PC-9 (cell line): ENCODE data around the gene ZMYM2.

ENCODE experiments used
- EZH2 ChIP-seq: fragments of 200-600 bp; sonication (generic); IDR thresholded peaks from 2 replicates; pipeline ENCODE4 v1.8.0; 2017; ENCODE audit warnings: antibody characterized with exemption, low read depth
- TF ChIP-seq, protein P1 (sequence below): fragments of 200-600 bp; sonication (generic); conservative IDR thresholded peaks from 2 replicates; pipeline ENCODE4 v1.6.1; 2017; ENCODE audit warnings: mixed run types, antibody characterized with exemption, mild to moderate bottlenecking, moderate library complexity

GRCh38 chr13:20129076-20129475, 170.5 kb downstream of the ZMYM2 start:
- TF ChIP-seq, protein P1, sequence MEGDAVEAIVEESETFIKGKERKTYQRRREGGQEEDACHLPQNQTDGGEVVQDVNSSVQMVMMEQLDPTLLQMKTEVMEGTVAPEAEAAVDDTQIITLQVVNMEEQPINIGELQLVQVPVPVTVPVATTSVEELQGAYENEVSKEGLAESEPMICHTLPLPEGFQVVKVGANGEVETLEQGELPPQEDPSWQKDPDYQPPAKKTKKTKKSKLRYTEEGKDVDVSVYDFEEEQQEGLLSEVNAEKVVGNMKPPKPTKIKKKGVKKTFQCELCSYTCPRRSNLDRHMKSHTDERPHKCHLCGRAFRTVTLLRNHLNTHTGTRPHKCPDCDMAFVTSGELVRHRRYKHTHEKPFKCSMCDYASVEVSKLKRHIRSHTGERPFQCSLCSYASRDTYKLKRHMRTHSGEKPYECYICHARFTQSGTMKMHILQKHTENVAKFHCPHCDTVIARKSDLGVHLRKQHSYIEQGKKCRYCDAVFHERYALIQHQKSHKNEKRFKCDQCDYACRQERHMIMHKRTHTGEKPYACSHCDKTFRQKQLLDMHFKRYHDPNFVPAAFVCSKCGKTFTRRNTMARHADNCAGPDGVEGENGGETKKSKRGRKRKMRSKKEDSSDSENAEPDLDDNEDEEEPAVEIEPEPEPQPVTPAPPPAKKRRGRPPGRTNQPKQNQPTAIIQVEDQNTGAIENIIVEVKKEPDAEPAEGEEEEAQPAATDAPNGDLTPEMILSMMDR = no peak
- TF ChIP-seq EZH2 = no peak
